Endothelial cell of umbilical vein (primary cell): ENCODE results near the gene CRIM1. TPM values are rescaled to one million over a fixed set of nuclear protein-coding genes. Genes with fewer than 3 reads are reported as not detected.
A peak's percentile ranks its signal among the peaks of the same experiment; 100 is the strongest.

Source experiments
- BruUV-seq: library from RNA; stranded (reverse); fragments of 400-500 nt; replicated peaks from 2 replicates; lab custom pipeline; 2021; lab: Mats Ljungman, UMichigan
- CTCF ChIA-PET: fragments of 300-600, 350-600 bp; sonication (Branson Sonifier 250); formaldehyde crosslinking; loops from one replicate; lab custom pipeline; 2021; ENCODE audit warnings: antibody characterized with exemption, inconsistent platforms; lab: Charles Lee
- POLR2A ChIA-PET: fragments of 300-600, 350-600 bp; sonication (Branson Sonifier 250); formaldehyde crosslinking; loops from one replicate; lab custom pipeline; 2021; ENCODE audit warnings: antibody characterized with exemption, inconsistent platforms; lab: Charles Lee
- DNase-seq: peaks from one replicate; pipeline ENCODE4 v3.0.0-alpha.2; 2011; ENCODE audit warnings: low read depth, low spot score
- FAIRE-seq: peaks from 2 replicates; lab custom pipeline; 2011; peaks lifted over from hg19 to GRCh38; lab: Jason Lieb, UNC
- H2AFZ ChIP-seq: 2 replicates; pipeline ENCODE4 v1.6.0; 2012; ENCODE audit warnings: low read depth, low read length, control low read depth, inconsistent platforms
- H3K27ac ChIP-seq: 2 replicates; pipeline ENCODE4 v1.5.1; 2011; ENCODE audit warnings: low read depth, mild to moderate bottlenecking, control low read depth, low read length, moderate library complexity; ENCODE audit not compliant: insufficient read depth
- H3K27me3 ChIP-seq, 2 experiments: 2 replicates each; pipeline versions ENCODE4 v1.6.0 to v1.6.1; 2011; ENCODE audit warnings: low read length in 2 of 2, mixed read lengths in 1 of 2; ENCODE audit not compliant: control insufficient read depth in 2 of 2, insufficient read depth in 2 of 2
- H3K36me3 ChIP-seq, 2 experiments: 2 replicates in 1 of 2; 3 replicates in 1 of 2; pipeline ENCODE4 v1.5.1; 2011; ENCODE audit warnings: low read length in 2 of 2, mild to moderate bottlenecking in 1 of 2, moderate library complexity in 1 of 2; ENCODE audit not compliant: control insufficient read depth in 2 of 2, insufficient read depth in 2 of 2; ENCODE audit errors: extremely low read depth in 1 of 2
- H3K4me1 ChIP-seq: 3 replicates; pipeline ENCODE4 v1.5.1; 2011; ENCODE audit warnings: mild to moderate bottlenecking, low read length; ENCODE audit not compliant: control insufficient read depth, insufficient read depth; ENCODE audit errors: extremely low read depth
- H3K4me2 ChIP-seq: 2 replicates; pipeline ENCODE4 v1.6.1; 2011; ENCODE audit warnings: low read length, control low read depth, mixed read lengths; ENCODE audit not compliant: insufficient read depth
- H3K4me3 ChIP-seq, 3 experiments: fragments of 200-600 bp in 1 of 3; sonication (generic), shearing (Covaris generic) in 1 of 3; replicated peaks in 1 of 3; 2 replicates each; pipeline ENCODE4 v1.5.1; 2011 to 2016; ENCODE audit warnings: control low read depth in 3 of 3, low read length in 3 of 3, mild to moderate bottlenecking in 2 of 3, inconsistent platforms in 1 of 3, low read depth in 1 of 3, moderate library complexity in 1 of 3; ENCODE audit not compliant: insufficient read depth in 1 of 3
- H3K79me2 ChIP-seq: 2 replicates; pipeline ENCODE4 v1.6.0; 2012; ENCODE audit warnings: low read length, inconsistent platforms; ENCODE audit not compliant: control insufficient read depth, insufficient read depth
- H3K9ac ChIP-seq: replicated peaks from 2 replicates; pipeline ENCODE3; 2011; ENCODE audit warnings: low read length, control low read depth; ENCODE audit not compliant: insufficient read depth; ENCODE audit errors: extremely low read depth
- H3K9me1 ChIP-seq: replicated peaks from 3 replicates; pipeline ENCODE4 v1.6.0; 2011; ENCODE audit warnings: mild to moderate bottlenecking, low read length; ENCODE audit not compliant: control insufficient read depth, insufficient read depth; ENCODE audit errors: extremely low read depth
- H3K9me3 ChIP-seq: replicated peaks from 2 replicates; pipeline ENCODE4 v1.5.1; 2012; ENCODE audit warnings: low read length, inconsistent platforms; ENCODE audit not compliant: control insufficient read depth, insufficient read depth
- H4K20me1 ChIP-seq: replicated peaks from 2 replicates; pipeline ENCODE3; 2011; ENCODE audit warnings: mild to moderate bottlenecking, low read length; ENCODE audit not compliant: control insufficient read depth, insufficient read depth; ENCODE audit errors: extremely low read depth
- JUN ChIP-seq: IDR thresholded peaks from 2 replicates; pipeline ENCODE4 v1.6.1; 2011; ENCODE audit warnings: borderline replicate concordance, low read depth; ENCODE audit not compliant: insufficient read length, insufficient read depth
- POLR2A ChIP-seq: IDR thresholded peaks from 2 replicates; pipeline ENCODE4 v1.6.1; 2012; ENCODE audit warnings: low read depth, mild to moderate bottlenecking, control low read depth, low read length
- dilution Hi-C: fragments of 300-500 bp; cut with MboI; formaldehyde crosslinking; loops from one replicate; pipeline ENCODE4 v1.15.0; 2019; ENCODE audit warnings: low sequenced_read_pairs; ENCODE audit not compliant: extremely low pct_ligation_motif_present
- intact Hi-C: fragments of 100-400 bp; cut with micrococcal nuclease; formaldehyde crosslinking; loops from one replicate; pipeline ENCODE4 v1.10.0; 2022
- polyA plus RNA-seq, 4 experiments: library from polyadenylated mRNA; depleted of rRNA in 3 of 4; stranded (reverse) in 3 of 4; unstranded in 1 of 4; fragments of >200 nt; gene quantifications; 2 replicates each; pipeline versions ENCODE4 v1.2.1 to v1.2.3, GENCODE V29; 2011 to 2012; ENCODE audit warnings: missing spikeins in 1 of 4
- total RNA-seq: library from RNA; stranded (reverse); gene quantifications from 2 replicates; pipeline ENCODE4 v1.2.3, GENCODE V29; 2021
- TF ChIP-seq, protein P1 (sequence below), 2 donors: IDR thresholded peaks; 1 replicate in 1 of 2; 2 replicates in 1 of 2; pipeline ENCODE4 v1.5.1; 2011; ENCODE audit warnings: low read length in 2 of 2, mild to moderate bottlenecking in 2 of 2, moderate library complexity in 2 of 2, control low read depth in 1 of 2, inconsistent platforms in 1 of 2, low read depth in 1 of 2; ENCODE audit not compliant: insufficient read depth in 1 of 2; ENCODE audit errors: extremely low read depth in 1 of 2

The CRIM1 gene
- total and polyA plus RNA-seq, 2 donors (not counting 3 experiments of a cell fraction or from before 2014, with no cell fraction given): 422 to 649 TPM

DNA sequence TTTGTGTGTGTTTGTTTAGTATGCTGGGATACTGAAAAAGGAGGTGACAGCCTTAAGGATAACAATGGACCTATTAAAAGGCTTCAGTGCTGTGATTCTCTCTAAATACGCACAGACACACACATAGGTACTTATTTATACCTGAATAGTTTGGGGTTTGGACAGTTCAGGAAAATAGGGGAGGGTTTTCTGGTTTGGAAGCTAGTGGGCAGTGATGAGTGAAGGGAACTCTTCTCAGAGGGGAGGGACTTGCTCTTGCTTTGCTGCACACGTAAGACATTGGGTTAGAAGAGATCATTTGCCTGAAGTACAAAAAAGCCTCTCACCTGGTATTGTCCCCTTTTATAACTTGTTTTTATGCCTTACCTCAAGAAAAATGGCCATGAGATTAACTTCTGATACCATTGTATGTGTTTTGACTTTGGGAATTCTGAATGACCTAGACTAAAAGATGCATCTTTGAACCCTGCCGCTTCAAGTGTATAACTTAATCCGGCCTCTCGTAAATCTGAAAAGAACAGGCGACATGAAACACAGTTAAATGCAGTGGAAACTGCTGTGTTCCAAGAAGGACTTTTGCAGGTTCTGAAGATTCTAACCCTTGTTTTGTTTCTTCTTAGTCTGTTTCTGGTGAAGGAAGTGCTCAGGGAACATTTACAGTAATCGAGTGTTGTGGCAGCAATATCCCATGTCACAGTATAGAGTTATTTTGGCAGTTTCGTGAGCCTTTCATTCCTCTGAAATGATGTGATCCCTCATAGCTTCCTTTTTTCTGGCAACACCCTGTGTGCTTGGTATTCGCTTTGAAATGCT lies 2.5 kb downstream of the CRIM1 start:
- Histone ChIP-seq H3K27ac (peak overlapping the region; percentile 67), H3K4me3 (peak overlapping the region; percentile 40 to 96 (median 85)), H3K4me2 (peak overlapping the region; percentile 98), H2AFZ (no peak overlapping the region), H3K79me2 (peaks cover 97% of the 10 kb centered on the region), H3K9ac (peak overlapping the region; percentile 92), H3K9me3 (no peaks in the 10 kb centered on the region), H3K4me1 (peaks cover 58% of the 10 kb centered on the region), H3K9me1 (no peaks in the 10 kb centered on the region), H4K20me1 (peaks cover 7% of the 10 kb centered on the region), H3K36me3 (peaks cover 0 to 8% of the 10 kb centered on the region in 2 experiments), H3K27me3 (no peaks in the 10 kb centered on the region)
- dilution Hi-C loops (no loop called here), intact Hi-C loops (loop anchor here (1.0 to 2.0 kb wide), 7 partner anchors 9 to 203 kb away; no protein-coding TSS in a partner anchor)
- TF ChIP-seq, protein P1, sequence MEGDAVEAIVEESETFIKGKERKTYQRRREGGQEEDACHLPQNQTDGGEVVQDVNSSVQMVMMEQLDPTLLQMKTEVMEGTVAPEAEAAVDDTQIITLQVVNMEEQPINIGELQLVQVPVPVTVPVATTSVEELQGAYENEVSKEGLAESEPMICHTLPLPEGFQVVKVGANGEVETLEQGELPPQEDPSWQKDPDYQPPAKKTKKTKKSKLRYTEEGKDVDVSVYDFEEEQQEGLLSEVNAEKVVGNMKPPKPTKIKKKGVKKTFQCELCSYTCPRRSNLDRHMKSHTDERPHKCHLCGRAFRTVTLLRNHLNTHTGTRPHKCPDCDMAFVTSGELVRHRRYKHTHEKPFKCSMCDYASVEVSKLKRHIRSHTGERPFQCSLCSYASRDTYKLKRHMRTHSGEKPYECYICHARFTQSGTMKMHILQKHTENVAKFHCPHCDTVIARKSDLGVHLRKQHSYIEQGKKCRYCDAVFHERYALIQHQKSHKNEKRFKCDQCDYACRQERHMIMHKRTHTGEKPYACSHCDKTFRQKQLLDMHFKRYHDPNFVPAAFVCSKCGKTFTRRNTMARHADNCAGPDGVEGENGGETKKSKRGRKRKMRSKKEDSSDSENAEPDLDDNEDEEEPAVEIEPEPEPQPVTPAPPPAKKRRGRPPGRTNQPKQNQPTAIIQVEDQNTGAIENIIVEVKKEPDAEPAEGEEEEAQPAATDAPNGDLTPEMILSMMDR (IDR thresholded peaks at IDR 0.05; ENCODE audit: extremely low read depth in 1 of 2, insufficient read depth in 1 of 2, low read depth in 1 of 2, low read length in 2 of 2): peak; percentile 14 to 30
- TF ChIP-seq POLR2A (peak; percentile 44), JUN (no peak)
- ChIA-PET CTCF (interaction anchor here (0.6 to 2.4 kb wide), 10 partner anchors 9 to 306 kb away, joined by 3 to 9 read pairs (median 4); no protein-coding TSS in a partner anchor), POLR2A (interaction anchor here (0.6 to 1.1 kb wide), 4 partner anchors 12 to 94 kb away, joined by 3 to 4 read pairs (median 4); no protein-coding TSS in a partner anchor)
- no TSS peak for BruUV-seq
- FAIRE-seq (peak; percentile 66), DNase-seq (peak; percentile 82)
